Suppressor macrophage treated with lipopolysaccharide for 4 hours (primary cell): ENCODE data around the gene GSC2.
A peak's percentile ranks its signal among the peaks of the same experiment; 100 is the strongest.

Source experiments
- DNase-seq: peaks from one replicate; pipeline ENCODE4 v3.0.0-alpha.2; 2020

The GSC2 gene

GRCh38 chr22:19149991-19150390 is at the start of gene GSC2:
TSS of gene GSC2 (minus strand) at chr22:19150292. CDS start at chr22:19150283, 9 bp downstream.
- DNase-seq = no peak

- DNase-seq = no peak
Measured at GRCh38 chr22:19199479-19199878, 49.4 kb upstream of the GSC2 start.

GRCh38 chr22:19197997-19198865 is 48.1 kb upstream of the GSC2 start:
- no peak for DNase-seq

GRCh38 chr22:19196841-19197612 is 46.9 kb upstream of the GSC2 start:
- no peak for DNase-seq

GRCh38 chr22:19195796-19196731 is 46.0 kb upstream of the GSC2 start:
- DNase-seq = no peak

- DNase-seq = no peak
Measured at GRCh38 chr22:19194766-19195536, 44.9 kb upstream of the GSC2 start.

- DNase-seq = no peak
Measured at GRCh38 chr22:19193879-19194278, 43.8 kb upstream of the GSC2 start.

GRCh38 chr22:19187716-19188563 is 37.8 kb upstream of the GSC2 start:
- no peak for DNase-seq

- DNase-seq = no peak
Measured at GRCh38 chr22:19184276-19184997, 34.3 kb upstream of the GSC2 start.

GRCh38 chr22:19183216-19183615 is 33.1 kb upstream of the GSC2 start:
- no peak for DNase-seq

- DNase-seq = no peak
Measured at GRCh38 chr22:19182472-19183157, 32.5 kb upstream of the GSC2 start.

- DNase-seq = no peak
Measured at GRCh38 chr22:19181786-19182471, 31.8 kb upstream of the GSC2 start.

- no peak for DNase-seq
Measured at GRCh38 chr22:19180740-19181410, 30.8 kb upstream of the GSC2 start.

GRCh38 chr22:19180234-19180633 is 30.1 kb upstream of the GSC2 start:
- no peak for DNase-seq

- DNase-seq = peak; percentile 71
Measured at GRCh38 chr22:19179497-19180048, 29.5 kb upstream of the GSC2 start.

GRCh38 chr22:19178657-19179496 is 28.8 kb upstream of the GSC2 start, which contains the start of gene SLC25A1:
TSS of gene SLC25A1 (minus strand) at chr22:19178736. CDS start at chr22:19178673, 63 bp downstream.
- peak; percentile 96 for DNase-seq

- peak; percentile 49 for DNase-seq
Measured at GRCh38 chr22:19178065-19178656, 28.1 kb upstream of the GSC2 start.
